Measurements from ENCODE around the gene ZSCAN25.

DNA sequence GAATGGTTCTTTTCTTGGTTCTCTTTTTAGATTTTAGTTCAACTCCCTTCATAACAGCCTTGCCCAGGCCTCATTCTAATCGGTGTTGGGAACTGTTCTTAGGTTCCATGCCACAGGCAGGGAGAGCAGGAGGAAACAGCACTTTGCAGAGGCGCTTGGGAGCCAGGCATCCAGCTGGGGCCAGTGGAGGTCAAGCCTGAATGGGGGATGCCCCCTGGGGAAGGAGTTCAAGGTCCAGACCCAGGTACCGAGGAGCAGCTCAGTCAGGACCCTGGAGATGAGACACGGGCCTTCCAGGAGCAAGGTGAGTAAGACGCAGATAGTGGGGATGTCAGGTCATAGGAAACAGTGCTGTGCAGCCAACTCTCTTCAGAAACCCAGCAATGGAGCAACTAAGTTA lies 4.5 kb downstream of the ZSCAN25 start:
- TF ChIP-seq, protein P1, sequence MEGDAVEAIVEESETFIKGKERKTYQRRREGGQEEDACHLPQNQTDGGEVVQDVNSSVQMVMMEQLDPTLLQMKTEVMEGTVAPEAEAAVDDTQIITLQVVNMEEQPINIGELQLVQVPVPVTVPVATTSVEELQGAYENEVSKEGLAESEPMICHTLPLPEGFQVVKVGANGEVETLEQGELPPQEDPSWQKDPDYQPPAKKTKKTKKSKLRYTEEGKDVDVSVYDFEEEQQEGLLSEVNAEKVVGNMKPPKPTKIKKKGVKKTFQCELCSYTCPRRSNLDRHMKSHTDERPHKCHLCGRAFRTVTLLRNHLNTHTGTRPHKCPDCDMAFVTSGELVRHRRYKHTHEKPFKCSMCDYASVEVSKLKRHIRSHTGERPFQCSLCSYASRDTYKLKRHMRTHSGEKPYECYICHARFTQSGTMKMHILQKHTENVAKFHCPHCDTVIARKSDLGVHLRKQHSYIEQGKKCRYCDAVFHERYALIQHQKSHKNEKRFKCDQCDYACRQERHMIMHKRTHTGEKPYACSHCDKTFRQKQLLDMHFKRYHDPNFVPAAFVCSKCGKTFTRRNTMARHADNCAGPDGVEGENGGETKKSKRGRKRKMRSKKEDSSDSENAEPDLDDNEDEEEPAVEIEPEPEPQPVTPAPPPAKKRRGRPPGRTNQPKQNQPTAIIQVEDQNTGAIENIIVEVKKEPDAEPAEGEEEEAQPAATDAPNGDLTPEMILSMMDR (IDR thresholded peaks at IDR 0.05): no peak
- TF ChIP-seq POLR2A (IDR thresholded peaks at IDR 0.05) (no peak), POLR2AphosphoS5 (IDR thresholded peaks at IDR 0.05) (no peak)

Data from gastroesophageal sphincter (tissue), 3 donors.